A673 (cell line): ENCODE measurements around the gene GCAT.

Experiments used
- EZH2 ChIP-seq: fragments of 200-600 bp; sonication (generic); IDR thresholded peaks from 2 replicates; pipeline ENCODE4 v1.6.1; 2017; ENCODE audit warnings: borderline replicate concordance, low read depth, mild to moderate bottlenecking, mixed read lengths, antibody characterized with exemption, low read length; ENCODE audit not compliant: poor library complexity, severe bottlenecking
- TF ChIP-seq, protein P1 (sequence below): fragments of 300-800, 200-600 bp; sonication (generic); conservative IDR thresholded peaks from 2 replicates; pipeline ENCODE4 v1.5.1; 2017; ENCODE audit warnings: low read depth, mild to moderate bottlenecking, antibody characterized with exemption, low read length, moderate library complexity, mixed read lengths

DNA sequence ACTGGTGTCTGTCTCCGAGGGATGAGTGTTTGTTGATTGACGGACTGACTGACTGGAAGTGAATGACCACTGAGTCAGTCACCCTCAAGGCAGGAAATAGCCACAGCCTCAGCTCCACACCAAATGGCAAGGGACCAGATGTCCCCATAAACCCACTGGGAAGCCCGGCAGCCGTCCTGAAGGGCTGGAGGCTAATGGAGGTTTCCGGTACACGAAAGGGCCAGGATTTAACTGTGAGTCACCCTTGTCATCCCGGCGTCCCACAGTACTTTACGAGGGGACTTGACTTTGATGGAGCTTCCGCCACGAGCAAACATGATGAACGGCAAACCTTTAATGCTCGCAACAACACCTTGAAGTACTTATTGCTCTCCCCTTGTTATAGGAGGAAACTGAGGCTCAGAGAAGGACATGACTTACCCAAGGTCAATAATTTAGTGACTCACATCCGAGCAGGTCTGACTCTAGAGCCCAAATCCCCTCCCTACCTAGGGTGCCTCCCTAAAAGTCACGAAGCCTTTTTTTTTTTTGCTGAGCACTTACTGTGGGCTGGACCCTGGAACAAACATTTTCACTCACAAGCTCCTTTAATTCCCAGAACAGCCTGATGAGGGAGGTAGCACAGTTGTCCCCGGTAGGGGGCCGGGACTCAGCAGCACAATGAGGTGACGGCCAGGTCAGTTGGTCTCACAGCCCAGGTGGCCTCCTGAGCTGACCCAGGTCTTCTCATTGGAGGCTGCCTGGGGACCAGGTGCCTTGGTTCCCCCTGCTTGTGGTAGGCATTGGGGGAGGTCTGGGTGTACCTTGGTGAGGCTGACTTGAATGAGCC is 25.2 kb upstream of the GCAT start:
- TF ChIP-seq, protein P1, sequence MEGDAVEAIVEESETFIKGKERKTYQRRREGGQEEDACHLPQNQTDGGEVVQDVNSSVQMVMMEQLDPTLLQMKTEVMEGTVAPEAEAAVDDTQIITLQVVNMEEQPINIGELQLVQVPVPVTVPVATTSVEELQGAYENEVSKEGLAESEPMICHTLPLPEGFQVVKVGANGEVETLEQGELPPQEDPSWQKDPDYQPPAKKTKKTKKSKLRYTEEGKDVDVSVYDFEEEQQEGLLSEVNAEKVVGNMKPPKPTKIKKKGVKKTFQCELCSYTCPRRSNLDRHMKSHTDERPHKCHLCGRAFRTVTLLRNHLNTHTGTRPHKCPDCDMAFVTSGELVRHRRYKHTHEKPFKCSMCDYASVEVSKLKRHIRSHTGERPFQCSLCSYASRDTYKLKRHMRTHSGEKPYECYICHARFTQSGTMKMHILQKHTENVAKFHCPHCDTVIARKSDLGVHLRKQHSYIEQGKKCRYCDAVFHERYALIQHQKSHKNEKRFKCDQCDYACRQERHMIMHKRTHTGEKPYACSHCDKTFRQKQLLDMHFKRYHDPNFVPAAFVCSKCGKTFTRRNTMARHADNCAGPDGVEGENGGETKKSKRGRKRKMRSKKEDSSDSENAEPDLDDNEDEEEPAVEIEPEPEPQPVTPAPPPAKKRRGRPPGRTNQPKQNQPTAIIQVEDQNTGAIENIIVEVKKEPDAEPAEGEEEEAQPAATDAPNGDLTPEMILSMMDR, result no peak
- no peak for TF ChIP-seq EZH2
